Measurements from ENCODE around the gene SERHL2.
A peak's percentile ranks its signal among the peaks of the same experiment; 100 is the strongest.
"Not testable (repeated sequence)": the region's sequence is repeated elsewhere in the genome, so short reads cannot be mapped to it uniquely, and the experiment has no call there.

SERHL2 gene

DNA sequence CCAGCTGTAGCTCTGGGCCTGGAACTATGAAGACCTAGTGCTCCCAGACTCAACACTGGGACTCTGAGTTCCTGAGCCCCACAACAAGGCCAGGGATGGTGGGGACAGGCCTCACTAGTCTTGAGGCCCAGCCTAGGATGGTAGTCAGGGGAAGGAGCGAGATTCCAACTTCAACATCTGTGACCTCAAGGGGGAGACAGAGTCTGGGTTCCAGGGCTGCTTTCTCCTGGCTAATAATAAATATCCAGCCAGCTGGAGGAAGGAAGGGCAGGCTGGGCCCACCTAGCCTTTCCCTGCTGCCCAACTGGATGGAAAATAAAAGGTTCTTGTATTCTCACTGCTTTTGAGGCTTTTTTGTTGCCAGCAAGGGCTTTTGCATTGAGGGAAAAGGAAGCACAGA lies 20.3 kb downstream of the SERHL2 start:
- DNase-seq (ENCODE audit: low read depth) = not testable (repeated sequence)

DNA sequence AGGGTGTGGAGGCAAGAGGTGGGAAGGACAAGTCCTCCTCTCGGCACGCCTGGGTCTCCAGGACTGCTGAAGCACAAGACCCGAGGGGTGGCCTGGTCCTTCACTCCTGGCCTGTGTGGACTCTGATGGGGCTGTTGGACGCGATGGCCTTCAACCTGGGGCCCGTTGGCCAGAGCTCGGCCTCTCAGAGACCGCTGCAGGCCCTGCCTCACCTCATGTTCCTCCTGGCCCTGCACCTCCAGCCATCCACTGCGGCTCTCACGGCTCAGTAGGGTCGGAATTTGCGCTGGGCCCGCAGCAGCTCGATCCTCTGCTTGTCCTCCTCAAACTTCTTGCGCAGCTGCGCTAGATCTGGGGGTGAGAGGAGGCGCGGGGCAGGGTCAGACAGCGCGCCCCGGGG lies 20.7 kb downstream of the SERHL2 start:
- DNase-seq (ENCODE audit: low read depth) = not testable (repeated sequence)

DNA sequence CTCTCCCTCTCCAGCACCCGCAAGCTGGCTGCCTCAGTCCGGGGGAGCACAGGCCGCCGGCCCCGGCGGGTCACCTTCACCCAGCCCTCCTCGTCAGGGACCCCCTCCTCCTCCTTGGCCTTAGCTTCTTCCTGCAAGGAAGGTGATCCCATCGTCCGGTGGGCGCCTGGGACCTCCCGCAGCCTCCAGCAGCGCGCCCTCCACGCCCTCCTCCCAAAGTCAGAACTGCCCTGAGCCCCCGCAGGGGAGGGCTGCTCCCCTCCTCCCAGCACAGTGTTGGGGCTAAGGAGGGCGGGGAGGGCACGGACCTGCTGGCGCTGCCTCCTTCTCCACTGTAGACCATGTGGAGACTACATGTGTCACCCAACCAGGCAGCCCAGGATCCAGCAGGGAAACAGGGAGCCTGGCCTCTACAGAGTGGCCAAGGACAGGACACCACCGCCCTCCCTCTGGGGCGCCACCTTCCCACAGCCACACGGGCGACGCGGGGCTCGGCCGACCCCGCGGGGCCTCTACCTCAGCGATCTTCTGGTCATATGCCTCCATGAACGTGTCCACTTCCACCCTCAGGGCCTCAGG lies 22.3 kb downstream of the SERHL2 start:
- not testable (repeated sequence) for DNase-seq (ENCODE audit: low read depth)

DNA sequence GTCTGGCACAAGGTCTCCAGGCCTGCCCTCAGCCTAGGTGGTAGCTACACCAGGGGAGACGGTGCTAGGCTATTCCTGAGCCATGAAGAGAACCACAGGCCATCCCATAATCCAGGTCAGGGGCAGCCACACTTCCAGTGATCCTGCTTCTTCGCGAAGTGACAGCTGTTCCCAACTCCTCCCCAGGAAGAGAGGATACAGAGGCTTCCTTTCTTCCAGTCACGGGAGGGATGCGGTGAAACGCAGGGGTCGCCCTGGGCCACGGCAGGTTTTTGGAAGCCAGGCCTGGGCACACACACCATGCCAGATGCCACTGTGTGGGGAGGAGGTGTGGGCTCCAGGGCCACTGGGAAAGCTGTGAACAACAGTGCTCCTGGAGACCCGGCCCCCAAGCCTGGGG lies 23.4 kb downstream of the SERHL2 start:
- DNase-seq (ENCODE audit: low read depth) = not testable (repeated sequence)

DNA sequence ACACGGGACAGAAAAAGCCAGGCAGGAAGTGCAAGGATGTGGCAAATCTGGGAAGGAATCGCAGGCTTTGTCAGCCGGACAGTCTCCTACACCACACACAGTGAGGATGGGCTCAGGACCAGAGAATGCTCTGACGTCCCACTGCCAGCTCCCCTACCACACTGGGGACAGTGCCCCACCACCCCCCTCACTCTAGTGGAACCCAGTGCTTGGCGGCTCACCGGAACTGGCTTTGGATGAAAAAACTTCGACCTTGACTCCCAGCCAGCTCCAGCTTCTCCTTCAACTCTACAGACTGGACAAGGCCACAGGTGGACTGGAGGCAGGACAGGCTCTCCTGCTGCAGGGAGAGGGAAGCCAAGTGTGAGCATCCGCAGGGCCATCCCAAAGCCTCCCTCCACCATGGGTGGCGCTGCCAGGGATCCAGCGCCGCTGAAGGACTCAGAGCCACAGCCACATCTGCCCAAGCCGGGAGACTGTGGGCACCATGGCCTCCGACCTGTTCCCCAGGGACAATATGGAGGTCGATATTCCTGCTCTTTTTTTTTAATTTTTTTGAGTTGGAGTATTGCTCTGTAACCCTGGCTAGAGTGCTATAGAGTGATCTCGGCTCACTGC lies 24.0 kb downstream of the SERHL2 start:
- DNase-seq (ENCODE audit: low read depth) = no peak

DNA sequence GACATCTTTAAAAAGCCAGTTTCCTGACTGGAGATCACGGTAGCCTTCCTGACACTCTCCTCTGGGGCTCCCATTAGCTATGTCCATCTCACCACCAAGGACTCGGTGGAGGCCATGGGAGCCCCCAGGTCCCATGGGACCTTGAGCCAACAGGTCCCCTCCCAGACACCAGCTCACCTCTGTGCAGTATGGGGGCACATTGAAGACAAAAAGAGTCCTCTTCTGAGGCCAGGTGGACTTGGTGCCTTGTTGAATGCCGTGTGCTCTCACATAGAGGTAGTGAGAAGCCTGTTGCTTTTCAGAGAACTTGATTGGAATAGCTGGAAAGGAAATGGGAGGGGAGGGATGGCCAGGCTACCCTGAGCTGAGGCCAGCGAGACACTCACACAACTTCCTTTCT lies 26.3 kb downstream of the SERHL2 start:
- DNase-seq (ENCODE audit: low read depth) = not testable (repeated sequence)

DNA sequence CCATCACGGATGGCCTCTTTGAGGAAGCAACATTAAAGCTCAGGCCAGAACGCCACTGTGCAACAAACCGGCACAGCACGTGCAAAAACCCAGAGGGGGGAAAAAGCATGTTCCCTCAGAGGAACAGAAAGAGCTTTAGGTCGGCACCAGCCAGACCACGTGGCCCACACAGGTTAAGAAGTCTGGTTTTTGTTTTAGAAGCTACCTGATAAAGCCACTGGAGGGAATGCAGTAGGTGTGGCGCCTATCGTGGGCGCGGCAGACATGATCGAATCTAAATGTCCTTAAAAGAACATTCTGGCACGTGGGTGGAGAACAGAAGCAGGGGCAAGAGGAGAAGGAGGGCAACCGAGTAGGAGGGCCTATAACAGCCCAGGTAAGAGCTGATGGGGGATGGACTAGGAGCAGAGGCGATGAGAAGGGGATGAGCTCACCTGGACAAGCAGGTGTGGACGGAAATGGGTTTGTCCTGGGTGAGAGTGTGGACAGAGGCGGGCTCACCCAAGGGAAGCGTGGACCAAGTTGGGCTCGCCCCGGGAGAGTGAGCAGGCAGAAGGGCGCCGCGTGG lies 27.5 kb downstream of the SERHL2 start:
- DNase-seq (ENCODE audit: low read depth) = not testable (repeated sequence)

DNA sequence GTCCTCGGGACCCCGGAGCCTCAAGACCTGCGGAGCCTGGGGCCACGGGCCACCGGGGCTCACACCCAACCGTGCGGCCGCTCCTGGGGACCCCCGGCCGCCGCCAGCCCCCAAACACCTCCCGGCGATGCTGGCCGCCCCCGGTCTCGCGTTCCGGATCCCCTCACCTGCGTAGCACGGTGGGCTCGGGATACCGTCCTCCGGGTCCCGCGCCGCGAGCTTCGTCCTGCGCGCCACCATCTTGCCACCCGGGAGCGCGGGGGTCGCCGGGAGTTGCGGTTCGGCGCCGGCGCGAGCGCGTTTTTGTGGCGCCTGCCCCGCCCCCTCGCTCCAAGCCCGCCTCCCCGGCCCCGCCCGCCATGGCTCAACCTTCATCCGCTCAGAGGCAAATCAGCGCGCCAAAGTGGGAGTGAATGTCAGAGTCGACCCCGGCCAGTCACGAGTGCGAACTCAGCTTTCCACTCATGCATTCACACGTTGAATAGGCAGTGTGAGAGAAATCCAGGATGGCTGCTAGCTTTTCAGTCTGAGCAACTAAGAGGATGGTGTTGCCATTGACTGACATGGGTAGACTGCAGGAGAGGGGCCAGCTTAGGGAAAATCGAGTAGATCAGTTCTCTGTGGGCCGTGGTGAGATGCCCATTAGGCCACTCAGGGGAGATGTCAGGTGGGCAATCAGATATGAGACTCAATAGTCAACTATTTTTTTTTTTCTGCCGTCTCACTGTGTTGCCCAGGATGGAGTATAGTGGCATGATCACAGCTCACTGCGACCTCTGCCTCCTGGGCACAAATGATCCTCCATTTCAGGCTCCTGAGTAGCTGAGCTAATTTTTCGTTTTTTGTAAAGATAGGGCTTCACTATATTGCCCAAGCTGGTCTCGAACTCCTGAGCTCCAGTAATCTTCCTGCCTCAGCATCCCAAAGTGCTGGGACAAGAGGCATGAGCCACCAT lies 28.3 kb downstream of the SERHL2 start:
- peak; percentile 13 for DNase-seq (ENCODE audit: low read depth)

DNA sequence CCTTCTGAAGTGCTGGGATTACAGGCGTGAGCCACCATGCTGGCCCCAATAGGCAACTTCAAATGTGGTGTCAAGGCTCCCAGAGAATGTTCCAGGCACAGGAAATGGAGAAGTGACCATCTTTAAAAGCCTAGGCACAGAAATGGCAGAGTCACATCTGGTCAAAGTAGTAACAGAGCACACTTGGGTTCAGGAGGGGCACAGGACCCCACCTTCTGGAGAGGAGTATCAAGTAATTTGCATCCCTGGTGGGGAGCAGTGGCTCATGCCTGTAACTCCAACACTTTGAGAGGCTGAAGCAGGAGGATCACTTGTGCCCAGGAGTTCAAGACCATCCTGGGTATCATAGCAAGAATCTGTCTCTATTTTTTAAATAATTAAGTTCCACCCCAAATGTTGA lies 29.2 kb downstream of the SERHL2 start:
- DNase-seq (ENCODE audit: low read depth) = no peak

DNA sequence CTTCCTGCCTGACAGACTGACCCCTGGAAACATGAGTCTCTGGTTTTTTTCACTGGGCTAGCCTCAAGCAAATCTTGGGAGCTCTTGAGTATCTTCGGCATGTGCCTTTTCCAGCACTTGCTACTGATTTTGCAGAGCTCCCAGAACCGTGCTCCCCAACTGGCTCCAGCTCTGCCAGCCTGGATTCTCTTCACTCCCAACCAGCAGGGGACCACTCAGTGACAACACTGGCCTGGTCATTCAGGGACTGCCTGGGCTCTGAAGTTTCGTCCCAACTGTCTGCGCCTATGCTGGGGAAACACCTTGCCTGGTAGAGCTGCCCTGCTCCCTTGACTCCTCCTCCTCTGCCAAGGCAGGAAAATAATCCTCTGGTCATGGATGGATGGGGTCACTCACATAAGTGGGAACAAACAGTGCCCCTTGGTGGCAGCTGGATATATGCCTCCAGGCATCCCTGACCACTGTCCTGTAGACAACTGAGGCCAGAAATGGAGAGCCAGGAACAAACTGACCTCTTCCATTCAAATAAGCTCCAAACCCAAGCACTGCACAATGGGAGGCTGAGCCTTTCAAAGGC lies 30.7 kb downstream of the SERHL2 start:
- no peak for DNase-seq (ENCODE audit: low read depth)

DNA sequence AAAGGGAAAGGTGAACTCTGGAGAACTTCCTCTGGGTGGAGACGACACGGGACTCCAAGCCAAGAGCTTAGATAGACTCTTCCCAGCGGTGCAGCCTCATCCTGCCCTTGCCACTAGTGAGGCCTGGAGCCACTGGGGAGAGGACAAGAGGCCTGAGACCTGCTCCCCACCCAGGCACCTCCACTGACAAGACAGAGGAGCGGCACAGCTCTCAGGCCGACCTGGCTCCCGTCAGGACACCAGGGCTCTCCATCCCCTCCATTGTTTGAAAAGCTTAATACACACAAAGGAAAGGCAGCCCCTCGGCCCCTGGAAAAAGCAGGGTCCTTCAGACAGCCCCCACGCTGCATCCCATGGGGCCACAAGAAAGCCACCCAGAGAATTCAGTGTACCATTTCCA lies 31.3 kb downstream of the SERHL2 start:
- no peak for DNase-seq (ENCODE audit: low read depth)

DNA sequence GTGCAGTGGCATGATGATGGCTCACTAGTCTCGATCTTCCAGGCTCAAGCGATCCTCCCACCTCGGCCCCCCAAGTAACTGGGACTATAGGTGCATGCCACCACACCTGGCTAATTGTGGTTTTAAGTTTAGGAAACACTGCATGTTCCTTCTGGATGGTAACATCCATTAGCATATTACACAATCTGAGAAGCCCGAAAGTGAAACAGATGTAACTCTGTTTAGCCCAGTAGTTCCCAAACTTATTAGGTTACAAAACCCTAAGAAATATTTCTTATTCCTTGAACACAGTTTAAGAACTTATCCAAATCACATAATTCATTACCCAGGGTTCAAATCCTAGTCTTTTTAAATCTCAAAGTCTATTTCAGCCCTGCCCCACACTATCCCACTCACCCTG lies 32.6 kb downstream of the SERHL2 start:
- DNase-seq (ENCODE audit: low read depth) = no peak

DNA sequence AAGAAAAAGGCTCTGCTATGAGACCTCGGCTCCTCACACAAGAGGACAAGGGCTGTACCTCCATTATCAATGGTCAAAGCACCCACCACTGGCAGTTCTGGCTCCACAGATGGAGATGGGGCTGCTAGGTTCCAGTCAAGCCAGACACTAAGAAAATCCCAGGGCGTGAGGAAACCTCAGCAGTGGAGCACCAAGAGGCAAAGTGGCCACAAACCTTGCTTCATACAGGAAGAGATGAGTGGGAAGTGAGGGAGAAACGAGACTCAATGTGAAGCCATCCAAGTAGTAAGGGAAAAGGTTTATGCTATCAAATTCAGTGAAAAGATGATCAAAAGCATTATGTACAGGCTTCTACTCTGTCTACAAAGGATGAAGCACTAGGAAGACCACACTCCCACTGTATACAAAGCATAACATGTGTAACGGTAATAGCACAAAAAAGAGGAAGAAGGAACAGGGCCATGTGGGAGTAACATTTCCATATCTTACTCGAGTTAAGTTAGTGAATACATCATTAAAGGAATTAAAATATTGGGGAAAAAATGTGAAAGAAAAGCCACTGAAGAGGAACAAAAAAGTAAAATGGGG lies 33.9 kb downstream of the SERHL2 start:
- no peak for DNase-seq (ENCODE audit: low read depth)

DNA sequence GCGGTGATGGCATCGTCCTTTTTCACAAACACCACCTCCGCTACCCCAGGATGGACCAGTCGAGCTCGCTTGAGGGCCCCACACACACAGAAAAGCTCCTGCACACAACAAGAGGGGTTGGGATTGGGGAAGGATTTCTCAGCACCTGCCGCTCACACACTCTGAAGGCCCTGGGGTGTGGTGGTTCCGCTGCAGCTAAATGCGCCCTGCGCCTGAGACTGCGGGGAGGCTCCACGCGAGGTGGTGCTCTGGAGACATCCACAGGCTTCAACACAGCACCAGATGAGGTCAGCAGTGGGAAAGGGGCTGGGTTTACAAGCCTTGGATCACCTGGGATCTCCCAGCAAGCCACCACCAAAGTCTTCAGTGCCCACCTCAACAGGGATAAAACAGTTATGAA lies 38.2 kb downstream of the SERHL2 start:
- DNase-seq (ENCODE audit: low read depth) = no peak

DNA sequence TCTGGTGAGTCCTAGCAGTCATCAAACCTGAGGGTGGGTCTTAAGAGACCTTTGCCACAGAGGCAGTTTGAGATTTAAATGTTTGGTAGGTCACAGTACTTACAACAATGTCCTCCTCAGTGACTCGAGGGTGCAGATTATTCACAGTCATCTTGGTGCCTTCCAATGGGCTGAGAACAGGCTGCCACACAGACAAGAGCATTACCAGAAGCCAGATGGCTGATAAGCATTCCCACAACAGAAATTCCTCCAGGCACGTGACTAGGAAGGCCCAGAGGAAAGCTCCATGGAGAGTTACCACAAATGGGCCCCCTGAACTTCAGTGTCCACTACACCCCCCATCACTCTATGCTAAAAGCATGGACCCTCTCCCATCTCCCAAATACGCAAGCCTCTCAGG lies 41.7 kb downstream of the SERHL2 start:
- no peak for DNase-seq (ENCODE audit: low read depth)

DNA sequence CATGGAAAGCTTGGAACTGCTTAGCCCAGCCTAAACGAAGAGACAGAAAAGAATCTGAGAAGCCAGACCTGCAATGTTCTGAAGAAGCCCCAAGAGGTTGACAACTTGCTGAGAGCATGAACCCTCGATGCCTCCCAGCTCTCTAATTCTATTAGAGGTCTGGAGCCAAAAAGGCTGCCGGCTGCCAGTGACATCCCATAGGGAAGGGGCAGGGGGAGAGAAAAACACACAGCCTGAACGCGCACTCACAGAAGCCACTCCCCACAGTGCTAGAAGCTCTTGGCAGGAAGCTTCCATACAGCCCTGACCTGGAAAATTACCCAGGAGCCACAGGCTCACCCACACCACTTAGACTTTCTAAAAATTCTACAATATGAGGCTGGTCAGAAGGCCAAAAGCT lies 42.6 kb downstream of the SERHL2 start:
- DNase-seq (ENCODE audit: low read depth) = no peak

DNA sequence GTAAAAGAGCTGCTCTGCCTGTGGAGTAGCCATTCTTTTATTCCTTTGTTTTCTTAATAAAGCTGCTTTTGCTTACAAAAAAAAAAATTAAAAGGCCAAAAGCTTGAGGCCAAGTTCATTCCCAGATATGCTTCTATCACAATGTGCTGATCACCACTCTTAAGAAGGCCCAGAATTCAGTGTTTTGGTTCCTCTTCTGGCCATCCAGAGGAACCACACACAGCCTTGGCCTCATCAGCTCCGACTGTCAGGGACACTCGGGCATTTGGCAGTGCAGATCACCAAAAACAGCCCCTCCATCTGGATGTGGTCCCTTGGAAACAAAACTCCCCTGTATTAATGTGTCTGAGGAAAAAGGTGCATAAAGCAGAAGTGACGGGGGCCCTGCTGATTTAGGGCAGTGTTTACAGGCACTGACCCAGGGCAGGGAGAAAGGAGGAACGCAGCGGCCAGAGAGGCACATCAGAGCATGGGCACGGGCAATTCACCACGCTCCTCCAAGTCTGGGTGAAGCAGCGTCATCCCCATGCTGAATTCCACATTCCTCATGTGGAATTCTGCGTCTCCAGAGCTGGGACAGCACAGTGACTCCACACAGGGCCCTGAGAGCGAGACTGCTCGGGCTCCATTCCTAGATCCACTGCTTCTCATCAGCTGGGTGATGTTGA lies 43.2 kb downstream of the SERHL2 start:
- DNase-seq (ENCODE audit: low read depth) = no peak

DNA sequence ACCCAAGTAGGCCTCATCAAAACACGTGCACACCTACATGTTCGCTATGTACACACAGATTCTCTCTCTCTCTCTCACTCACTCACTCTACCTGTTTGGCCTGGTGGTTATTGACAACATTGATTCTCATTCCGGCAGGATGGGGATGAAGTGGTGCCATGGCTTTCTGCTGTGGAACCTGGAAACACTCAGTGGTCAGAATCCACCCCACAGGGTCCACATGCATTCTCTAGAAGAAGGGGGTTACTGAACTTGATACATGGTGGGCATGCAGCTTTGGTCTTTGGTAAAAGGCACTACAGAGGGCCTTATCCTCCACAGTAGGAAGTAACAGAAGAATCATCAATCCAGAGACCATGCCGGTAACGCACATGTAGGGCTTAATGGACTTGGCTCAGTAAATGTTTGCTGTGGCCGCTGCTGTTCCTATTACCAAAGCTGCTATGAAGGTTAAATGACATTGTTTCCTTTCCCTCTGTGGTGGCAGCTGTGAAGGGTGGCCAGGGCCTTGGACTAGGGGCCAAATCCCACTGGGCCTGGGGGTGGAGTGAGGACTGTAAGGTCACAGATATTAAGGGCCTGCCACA lies 48.2 kb downstream of the SERHL2 start:
- no peak for DNase-seq (ENCODE audit: low read depth)

DNA sequence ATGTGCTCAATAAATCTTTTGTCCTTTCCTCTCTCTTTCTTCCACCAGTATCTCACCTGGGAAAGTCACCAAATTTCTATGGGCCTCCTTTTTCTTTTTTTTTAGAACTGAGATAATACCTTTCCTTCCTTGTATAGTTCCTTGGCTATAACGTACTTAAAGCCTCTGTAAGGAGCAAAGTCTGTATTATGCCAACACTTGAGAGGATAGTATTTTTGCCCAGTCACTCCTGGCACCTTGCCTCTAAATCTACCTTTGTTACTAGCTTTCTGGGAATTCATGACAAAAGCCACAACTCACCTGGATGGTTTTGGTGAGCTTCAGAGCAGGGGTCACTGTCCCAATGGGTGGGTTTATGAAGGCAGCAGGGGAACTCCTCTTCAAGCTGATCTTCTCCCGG lies 48.7 kb downstream of the SERHL2 start:
- no peak for DNase-seq (ENCODE audit: low read depth)

DNA sequence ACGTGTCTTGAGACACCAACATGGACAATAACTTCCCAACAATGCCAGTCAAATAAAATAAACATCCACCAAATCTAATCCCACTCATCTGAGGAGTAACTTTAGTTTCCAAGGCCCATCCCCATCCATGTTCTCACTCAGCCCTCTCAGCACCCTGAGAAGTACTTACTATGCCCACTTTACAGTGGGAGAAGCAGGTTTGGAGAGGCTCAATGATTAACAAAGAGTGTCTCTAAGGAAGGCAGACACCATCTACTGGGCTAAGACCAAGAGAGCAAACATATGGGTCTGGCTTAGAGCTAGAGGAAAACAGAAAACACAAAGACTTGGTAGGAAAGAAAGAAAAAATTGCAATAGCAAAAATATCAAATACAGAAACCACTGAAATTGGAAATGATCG lies 49.7 kb downstream of the SERHL2 start:
- DNase-seq (ENCODE audit: low read depth) = no peak

DNA sequence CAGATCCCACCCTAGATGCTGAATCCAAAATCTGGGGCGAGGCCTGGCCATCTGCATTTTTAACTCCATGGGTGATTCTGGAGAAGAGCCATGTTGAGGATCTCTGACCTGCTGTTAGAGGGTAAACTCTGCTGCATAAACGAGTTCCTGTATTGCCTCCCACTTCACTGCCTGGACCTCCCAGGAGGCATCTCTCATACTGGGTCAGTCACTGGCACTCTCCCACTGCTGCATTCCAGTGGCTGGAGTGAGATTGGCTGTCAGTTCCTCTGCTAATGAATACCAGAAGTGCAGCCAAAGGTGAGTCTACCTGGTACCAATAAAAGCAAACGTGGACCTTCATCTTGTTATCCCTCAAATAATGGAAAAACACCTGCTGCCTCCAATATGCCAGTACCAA lies 50.6 kb downstream of the SERHL2 start:
- no peak for DNase-seq (ENCODE audit: low read depth)

All from HS-5 (cell line).